Uterus (tissue), 2 donors: Measurements from ENCODE around the gene LAT.
A peak's percentile ranks its signal among the peaks of the same experiment; 100 is the strongest.

Experiments
- CTCF ChIP-seq, 4 experiments: fragments of 200-600 bp in 2 of 4; fragments of 450-650 bp in 2 of 4; sonication (generic) in 2 of 4; IDR thresholded peaks; one replicate each; pipeline ENCODE4 v1.5.1; 2016 to 2019; ENCODE audit warnings: antibody characterized with exemption in 4 of 4, mild to moderate bottlenecking in 2 of 4, moderate library complexity in 1 of 4
- POLR2A ChIP-seq, 2 donors: fragments of 450-650 bp; IDR thresholded peaks; one replicate each; pipeline ENCODE4 v1.6.1; 2016; ENCODE audit warnings: antibody characterized with exemption in 2 of 2, mild to moderate bottlenecking in 1 of 2, moderate library complexity in 1 of 2

GRCh38 chr16:28974007-28974436 lies 10.8 kb upstream of the LAT start:
- TF ChIP-seq CTCF (IDR thresholded peaks at IDR 0.05) (peak; percentile 36 to 50 (median 38)), POLR2A (IDR thresholded peaks at IDR 0.05) (no peak)
